Measurements from ENCODE around the gene EFTUD2. TPM values are rescaled to one million over a fixed set of nuclear protein-coding genes. Genes with fewer than 3 reads are reported as not detected.
"Not testable (repeated sequence)": the region's sequence is repeated elsewhere in the genome, so short reads cannot be mapped to it uniquely, and the experiment has no call there.

Gene EFTUD2
- total RNA-seq, 1 experiment from 2014 or later = 162 TPM

DNA sequence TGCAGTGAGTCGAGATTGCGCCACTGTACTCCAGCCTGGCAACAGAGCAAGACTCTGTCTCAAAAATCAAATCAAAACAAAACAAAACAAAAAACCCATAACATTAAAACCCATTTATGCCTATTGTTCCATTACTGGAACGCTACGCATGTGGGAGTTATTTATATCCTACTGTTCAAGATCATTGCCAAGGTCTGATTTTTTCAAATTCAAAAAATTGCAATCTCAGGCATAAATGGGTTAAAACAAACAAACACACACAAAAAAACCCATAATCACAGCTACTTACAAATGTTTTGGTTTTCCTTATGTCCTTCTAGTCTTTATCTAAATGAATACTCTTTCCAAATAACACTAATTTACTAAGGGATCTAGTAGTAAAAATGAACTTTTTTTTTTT is 87.0 kb downstream of the EFTUD2 start:
- ChIA-PET CTCF (no interaction called here), POLR2A (no interaction called here)
- TF ChIP-seq ZNF121 (CRISPR knock-in tag; IDR thresholded peaks at IDR 0.05) = no peak
- TF ChIP-seq JAZF1 (CRISPR knock-in tag; IDR thresholded peaks at IDR 0.05) = no peak
- TF ChIP-seq EMX1 (CRISPR knock-in tag; IDR thresholded peaks at IDR 0.05) = no peak
- no peak for TF ChIP-seq NFATC4 (CRISPR knock-in tag; IDR thresholded peaks at IDR 0.05)
- Mint-ChIP-seq H3K4me1 (peaks cover 7% of the 10 kb centered on the region; the same call in 1 of the 2 replicates), H3K9me3 (no peaks in the 10 kb centered on the region), H3K27me3 (ENCODE audit: low read depth) (no peaks in the 10 kb centered on the region), H3K27ac (no peak overlapping the region; the same call in 1 of the 2 replicates), H3K4me3 (no peak overlapping the region), H3K36me3 (peaks cover 3% of the 10 kb centered on the region; the same call in 1 of the 2 replicates)
- no peak for DNase-seq (ENCODE audit: low spot score)
- no peak for ATAC-seq

DNA sequence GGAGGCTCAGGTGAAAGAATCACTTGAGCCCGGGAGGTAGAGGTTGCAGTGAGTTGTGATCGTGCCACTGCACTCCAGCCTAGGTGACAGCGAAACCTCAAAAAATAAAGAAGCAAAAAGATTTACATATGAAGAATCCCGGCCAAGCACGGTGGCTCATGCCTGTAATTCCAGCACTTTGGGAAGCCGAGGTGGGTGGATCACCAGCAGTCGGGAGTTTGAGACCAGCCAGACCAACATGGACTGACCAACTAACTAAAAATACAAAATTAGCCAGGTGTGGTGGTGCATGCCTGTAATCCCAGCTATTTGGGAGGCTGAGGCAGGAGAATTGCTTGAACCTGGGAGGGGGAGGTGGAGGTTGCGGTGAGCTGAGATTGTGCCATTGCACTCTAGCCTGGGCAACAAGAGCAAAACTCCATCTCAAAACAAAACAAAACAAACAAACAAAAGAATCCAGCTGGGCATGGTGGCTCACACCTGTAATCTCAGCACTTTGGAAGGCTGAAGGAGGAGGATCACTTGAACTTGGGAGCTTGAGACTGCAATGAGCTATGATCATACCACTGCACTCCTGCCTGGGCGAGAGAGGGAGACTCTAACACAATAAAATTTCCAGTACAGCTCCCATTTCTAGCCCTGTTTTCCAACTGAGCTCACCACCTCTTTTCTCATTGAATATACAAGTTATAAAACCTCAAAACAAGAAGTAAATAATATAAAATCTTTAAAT is 90.4 kb downstream of the EFTUD2 start:
- not testable (repeated sequence) for H3K9me3 Mint-ChIP-seq; ATAC-seq; H3K4me3 Mint-ChIP-seq; H3K4me1 Mint-ChIP-seq; H3K27me3 Mint-ChIP-seq (ENCODE audit: low read depth); DNase-seq (ENCODE audit: low spot score)
- Mint-ChIP-seq H3K27ac (peak overlapping the region; percentile 79), H3K36me3 (peaks cover 31% of the 10 kb centered on the region)
- ChIA-PET CTCF (interaction anchor here (0.8 to 0.9 kb wide), 2 partner anchors 29 to 33 kb away, joined by 3 to 4 read pairs; no protein-coding TSS in a partner anchor), POLR2A (interaction anchor here (1.2 kb wide), 1 partner anchor 264 kb away, joined by 3 read pairs; no protein-coding TSS in a partner anchor)

DNA sequence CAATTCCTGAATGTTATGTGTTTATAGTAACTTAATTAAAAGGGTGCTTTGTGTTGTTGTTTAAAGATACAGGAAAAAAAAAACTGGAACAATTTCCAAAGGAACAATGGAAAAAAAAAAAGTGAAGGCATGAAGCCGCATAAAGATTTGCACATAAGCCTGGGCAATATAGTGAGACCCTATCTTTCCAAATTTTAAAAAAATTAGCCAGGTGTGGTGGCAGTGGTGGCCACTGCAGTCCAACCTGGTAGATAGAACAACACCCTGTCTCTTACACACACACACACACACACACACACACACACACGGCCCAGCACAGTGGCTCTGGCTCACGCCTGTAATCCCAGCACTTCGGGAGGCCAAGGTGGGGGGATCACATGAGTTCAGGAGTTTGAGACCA is 91.1 kb downstream of the EFTUD2 start:
- Mint-ChIP-seq H3K27ac (peak overlapping the region; percentile 79), H3K9me3 (no peaks in the 10 kb centered on the region), H3K4me3 (no peak overlapping the region), H3K4me1 (peaks cover 7% of the 10 kb centered on the region; the same call in 1 of the 2 replicates), H3K27me3 (ENCODE audit: low read depth) (no peaks in the 10 kb centered on the region), H3K36me3 (peaks cover 36% of the 10 kb centered on the region)
- no peak for DNase-seq (ENCODE audit: low spot score)
- no peak for ATAC-seq
- POLR2A ChIA-PET = no interaction called here
- CTCF ChIA-PET = interaction anchor here (0.6 kb wide), 1 partner anchor 426 kb away, joined by 6 read pairs; no protein-coding TSS in a partner anchor
- 0 out of 2 replicates have a peak, but pooled peaks have one; percentile 13 for TF ChIP-seq ZNF121 (CRISPR knock-in tag; IDR thresholded peaks at IDR 0.05)
- no peak for TF ChIP-seq MYBL2 (CRISPR knock-in tag; IDR thresholded peaks at IDR 0.05)

DNA sequence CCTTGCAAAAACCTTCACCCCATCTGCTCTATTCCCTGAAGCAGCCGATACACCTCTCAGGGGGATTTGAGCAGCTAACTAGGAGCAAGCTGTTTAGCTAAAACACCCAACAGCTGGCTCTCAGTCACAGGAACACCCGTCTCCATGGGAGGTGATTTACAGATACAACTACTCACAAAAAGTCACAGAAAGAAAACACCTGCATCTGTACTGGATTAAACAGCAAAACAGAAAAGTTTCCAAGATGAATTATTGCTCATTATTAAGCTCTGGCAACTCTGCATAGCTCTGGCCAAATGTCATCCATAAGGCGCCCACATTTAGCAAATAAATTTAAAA is 91.5 kb downstream of the EFTUD2 start:
- no peaks in the 10 kb centered on the region for H3K27me3 Mint-ChIP-seq (ENCODE audit: low read depth)
- ATAC-seq (no peak), DNase-seq (ENCODE audit: low spot score) (no peak)
- no peaks in the 10 kb centered on the region for H3K9me3 Mint-ChIP-seq
- CTCF ChIA-PET = interaction anchor here (0.6 to 1.6 kb wide), 3 partner anchors 22 to 426 kb away, joined by 3 to 6 read pairs (median 3); no protein-coding TSS in a partner anchor
- peaks cover 4% of the 10 kb centered on the region; the same call in 1 of the 2 replicates for H3K4me1 Mint-ChIP-seq
- no peak overlapping the region for H3K4me3 Mint-ChIP-seq
- no peak for TF ChIP-seq TEAD1 (CRISPR knock-in tag; IDR thresholded peaks at IDR 0.05)
- TF ChIP-seq, protein P1, sequence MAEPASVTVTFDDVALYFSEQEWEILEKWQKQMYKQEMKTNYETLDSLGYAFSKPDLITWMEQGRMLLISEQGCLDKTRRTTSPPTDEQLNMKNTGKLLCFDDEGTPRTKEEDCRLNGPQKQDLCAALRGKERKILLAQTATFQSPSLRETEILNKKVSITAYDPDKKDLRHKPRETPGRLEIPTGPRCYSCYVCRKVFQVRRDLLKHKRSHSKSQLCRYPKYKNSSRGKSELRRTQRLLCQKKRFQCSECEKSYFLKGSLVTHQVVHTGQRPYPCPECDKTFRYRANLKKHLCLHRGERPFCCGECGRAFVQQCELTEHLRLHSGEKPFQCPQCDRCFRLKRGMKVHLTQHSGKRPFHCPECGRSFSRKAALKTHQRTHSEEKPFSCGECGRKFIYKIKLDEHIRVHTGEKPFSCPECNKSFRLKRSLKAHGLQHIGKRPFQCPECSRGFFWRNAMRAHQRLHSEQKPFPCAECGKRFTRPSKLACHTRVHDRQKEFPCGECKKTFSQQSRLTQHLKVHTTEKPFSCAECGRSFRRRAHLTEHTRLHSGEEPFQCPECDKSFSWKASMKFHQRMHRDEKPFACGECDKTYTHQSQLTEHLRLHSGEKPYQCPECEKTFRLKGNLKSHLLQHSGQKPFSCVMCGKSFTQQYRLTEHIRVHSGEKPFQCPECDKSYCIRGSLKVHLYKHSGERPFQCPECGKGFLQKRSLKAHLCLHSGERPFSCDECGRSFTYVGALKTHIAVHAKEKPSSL (CRISPR knock-in tag; conservative IDR thresholded peaks at IDR 0.05) = no peak
- no peak for TF ChIP-seq ZNF317 (CRISPR knock-in tag; IDR thresholded peaks at IDR 0.05; ENCODE audit: borderline replicate concordance, low read depth)
- H3K36me3 Mint-ChIP-seq = peaks cover 37% of the 10 kb centered on the region
- 0 out of 2 replicates have a peak overlapping the region, but pooled peaks have one; percentile 36 for H3K27ac Mint-ChIP-seq
- POLR2A ChIA-PET = no interaction called here

DNA sequence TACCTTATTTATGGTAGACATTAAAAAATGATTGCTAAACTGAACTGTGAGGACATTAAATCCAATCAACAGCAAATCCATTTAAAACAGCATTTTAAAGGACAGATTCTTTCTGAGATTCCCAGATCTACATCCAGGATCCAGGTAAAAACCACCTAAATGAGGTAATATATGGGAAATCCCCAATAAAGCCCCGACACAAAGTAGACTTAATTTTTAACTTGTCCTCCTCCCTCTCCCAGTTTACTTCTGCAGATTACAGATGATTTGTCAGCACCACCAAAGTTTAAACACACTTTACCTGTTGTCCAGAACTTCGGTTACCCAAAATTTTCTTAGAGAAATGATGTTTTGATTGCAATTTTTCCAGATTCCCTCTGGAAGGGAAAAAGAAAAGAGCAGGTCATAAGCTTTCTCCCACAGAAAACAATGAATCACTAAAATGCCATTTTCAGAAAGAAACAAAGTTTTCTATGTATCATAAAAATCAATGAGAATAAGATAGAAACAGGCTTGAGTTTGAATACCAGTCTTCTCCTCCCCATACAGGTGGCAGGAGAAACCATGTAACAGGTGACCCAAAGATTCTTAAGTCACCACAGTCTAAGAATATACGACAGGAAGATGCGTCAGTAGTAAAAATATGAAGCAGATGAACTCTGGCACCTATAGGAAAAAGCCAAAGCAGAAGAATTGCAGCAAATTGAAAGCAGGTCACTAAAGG is 92.0 kb downstream of the EFTUD2 start:
- no peak for DNase-seq (ENCODE audit: low spot score)
- POLR2A ChIA-PET = no interaction called here
- peaks cover 39% of the 10 kb centered on the region for H3K36me3 Mint-ChIP-seq
- no peak for ATAC-seq
- peak overlapping the region; percentile 63 for H3K27ac Mint-ChIP-seq
- H3K27me3 Mint-ChIP-seq (ENCODE audit: low read depth) = no peaks in the 10 kb centered on the region
- no peak overlapping the region for H3K4me3 Mint-ChIP-seq
- peaks cover 4% of the 10 kb centered on the region; the same call in 1 of the 2 replicates for H3K4me1 Mint-ChIP-seq
- CTCF ChIA-PET = interaction anchor here (0.6 to 1.6 kb wide), 2 partner anchors 21 to 162 kb away, joined by 3 read pairs; no protein-coding TSS in a partner anchor
- H3K9me3 Mint-ChIP-seq = no peaks in the 10 kb centered on the region
- TF ChIP-seq MYBL2 (CRISPR knock-in tag; IDR thresholded peaks at IDR 0.05) (no peak), SOX15 (CRISPR knock-in tag; IDR thresholded peaks at IDR 0.05) (no peak), CBFB (CRISPR knock-in tag; IDR thresholded peaks at IDR 0.05; ENCODE audit: low read depth) (no peak), CREM (CRISPR knock-in tag; IDR thresholded peaks at IDR 0.05) (no peak), KAT7 (CRISPR knock-in tag; IDR thresholded peaks at IDR 0.05; ENCODE audit: borderline replicate concordance) (no peak), NFATC4 (CRISPR knock-in tag; IDR thresholded peaks at IDR 0.05) (no peak), SP1 (CRISPR knock-in tag; conservative IDR thresholded peaks at IDR 0.05) (no peak), CREB1 (CRISPR knock-in tag; IDR thresholded peaks at IDR 0.05) (no peak)
- TF ChIP-seq, protein P2, sequence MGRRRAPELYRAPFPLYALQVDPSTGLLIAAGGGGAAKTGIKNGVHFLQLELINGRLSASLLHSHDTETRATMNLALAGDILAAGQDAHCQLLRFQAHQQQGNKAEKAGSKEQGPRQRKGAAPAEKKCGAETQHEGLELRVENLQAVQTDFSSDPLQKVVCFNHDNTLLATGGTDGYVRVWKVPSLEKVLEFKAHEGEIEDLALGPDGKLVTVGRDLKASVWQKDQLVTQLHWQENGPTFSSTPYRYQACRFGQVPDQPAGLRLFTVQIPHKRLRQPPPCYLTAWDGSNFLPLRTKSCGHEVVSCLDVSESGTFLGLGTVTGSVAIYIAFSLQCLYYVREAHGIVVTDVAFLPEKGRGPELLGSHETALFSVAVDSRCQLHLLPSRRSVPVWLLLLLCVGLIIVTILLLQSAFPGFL (CRISPR knock-in tag; IDR thresholded peaks at IDR 0.05; ENCODE audit: borderline replicate concordance) = no peak
- TF ChIP-seq, protein P3, sequence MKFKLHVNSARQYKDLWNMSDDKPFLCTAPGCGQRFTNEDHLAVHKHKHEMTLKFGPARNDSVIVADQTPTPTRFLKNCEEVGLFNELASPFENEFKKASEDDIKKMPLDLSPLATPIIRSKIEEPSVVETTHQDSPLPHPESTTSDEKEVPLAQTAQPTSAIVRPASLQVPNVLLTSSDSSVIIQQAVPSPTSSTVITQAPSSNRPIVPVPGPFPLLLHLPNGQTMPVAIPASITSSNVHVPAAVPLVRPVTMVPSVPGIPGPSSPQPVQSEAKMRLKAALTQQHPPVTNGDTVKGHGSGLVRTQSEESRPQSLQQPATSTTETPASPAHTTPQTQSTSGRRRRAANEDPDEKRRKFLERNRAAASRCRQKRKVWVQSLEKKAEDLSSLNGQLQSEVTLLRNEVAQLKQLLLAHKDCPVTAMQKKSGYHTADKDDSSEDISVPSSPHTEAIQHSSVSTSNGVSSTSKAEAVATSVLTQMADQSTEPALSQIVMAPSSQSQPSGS (CRISPR knock-in tag; IDR thresholded peaks at IDR 0.05; ENCODE audit: borderline replicate concordance, low read depth) = no peak
- TF ChIP-seq, protein P4, sequence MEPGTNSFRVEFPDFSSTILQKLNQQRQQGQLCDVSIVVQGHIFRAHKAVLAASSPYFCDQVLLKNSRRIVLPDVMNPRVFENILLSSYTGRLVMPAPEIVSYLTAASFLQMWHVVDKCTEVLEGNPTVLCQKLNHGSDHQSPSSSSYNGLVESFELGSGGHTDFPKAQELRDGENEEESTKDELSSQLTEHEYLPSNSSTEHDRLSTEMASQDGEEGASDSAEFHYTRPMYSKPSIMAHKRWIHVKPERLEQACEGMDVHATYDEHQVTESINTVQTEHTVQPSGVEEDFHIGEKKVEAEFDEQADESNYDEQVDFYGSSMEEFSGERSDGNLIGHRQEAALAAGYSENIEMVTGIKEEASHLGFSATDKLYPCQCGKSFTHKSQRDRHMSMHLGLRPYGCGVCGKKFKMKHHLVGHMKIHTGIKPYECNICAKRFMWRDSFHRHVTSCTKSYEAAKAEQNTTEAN (CRISPR knock-in tag; IDR thresholded peaks at IDR 0.05) = no peak

All from WTC11 (cell line).